Measurements from ENCODE around the gene SLC13A4.
"Not testable (repeated sequence)": the region's sequence is repeated elsewhere in the genome, so short reads cannot be mapped to it uniquely, and the experiment has no call there.

Gene SLC13A4

GRCh38 chr7:135659159-135659846 lies 68.7 kb downstream of the SLC13A4 start:
- DNase-seq = no peak

GRCh38 chr7:135658564-135658963 lies 69.4 kb downstream of the SLC13A4 start:
- DNase-seq = no peak

- no peak for DNase-seq
Observed at GRCh38 chr7:135653340-135654080, 74.5 kb downstream of the SLC13A4 start.

- no peak for DNase-seq
Observed at GRCh38 chr7:135650831-135651573, 77.0 kb downstream of the SLC13A4 start.

- no peak for DNase-seq
Observed at GRCh38 chr7:135648235-135648634, 79.8 kb downstream of the SLC13A4 start.

GRCh38 chr7:135647755-135648154 lies 80.2 kb downstream of the SLC13A4 start:
- no peak for DNase-seq

- DNase-seq = peak; percentile 11
Observed at GRCh38 chr7:135645296-135645904, 82.6 kb downstream of the SLC13A4 start.

- no peak for DNase-seq
Observed at GRCh38 chr7:135644729-135645128, 83.3 kb downstream of the SLC13A4 start.

GRCh38 chr7:135644154-135644553 lies 83.8 kb downstream of the SLC13A4 start:
- no peak for DNase-seq

GRCh38 chr7:135639690-135640089 lies 88.3 kb downstream of the SLC13A4 start:
- not testable (repeated sequence) for DNase-seq

- no peak for DNase-seq
Observed at GRCh38 chr7:135634191-135634878, 93.7 kb downstream of the SLC13A4 start.
